H9 (cell line): Measurements from ENCODE around the gene USP46. TPM values are rescaled to one million over a fixed set of nuclear protein-coding genes. Genes with fewer than 3 reads are reported as not detected.

Experiments
- DNase-seq: peaks from one replicate; pipeline ENCODE4 v3.0.0-alpha.2; 2017
- H2AFZ ChIP-seq: one replicate; pipeline ENCODE4 v1.6.1; 2013; ENCODE audit warnings: mild to moderate bottlenecking, low read length, control low read depth, moderate library complexity
- H2AK5ac ChIP-seq: 2 replicates; pipeline ENCODE4 v1.6.1; 2013; ENCODE audit warnings: low read length, control low read depth, mixed read lengths; ENCODE audit not compliant: insufficient read length
- H2BK120ac ChIP-seq: one replicate; pipeline ENCODE4 v1.6.1; 2013; ENCODE audit warnings: low read depth, mild to moderate bottlenecking, low read length, control low read depth, inconsistent platforms; ENCODE audit not compliant: poor library complexity, severe bottlenecking
- H2BK12ac ChIP-seq: 2 replicates; pipeline ENCODE4 v1.6.1; 2013; ENCODE audit warnings: low read length, control low read depth, mixed read lengths, low read depth; ENCODE audit not compliant: insufficient read length
- H2BK15ac ChIP-seq: 2 replicates; pipeline ENCODE4 v1.6.1; 2013; ENCODE audit warnings: low read depth, low read length, control low read depth
- H2BK20ac ChIP-seq: one replicate; pipeline ENCODE4 v1.6.1; 2013; ENCODE audit warnings: low read depth, mild to moderate bottlenecking, low read length, control low read depth, inconsistent platforms; ENCODE audit not compliant: poor library complexity, severe bottlenecking
- H2BK5ac ChIP-seq: 2 replicates; pipeline ENCODE4 v1.6.1; 2013; ENCODE audit warnings: low read length, control low read depth, mixed read lengths; ENCODE audit not compliant: insufficient read length
- H3K14ac ChIP-seq: 2 replicates; pipeline ENCODE4 v1.6.1; 2013; ENCODE audit warnings: low read length, control low read depth; ENCODE audit not compliant: insufficient read depth
- H3K18ac ChIP-seq: 2 replicates; pipeline ENCODE4 v1.6.1; 2013; ENCODE audit warnings: low read depth, mild to moderate bottlenecking, mixed read lengths, low read length, control low read depth; ENCODE audit not compliant: insufficient read length
- H3K23ac ChIP-seq: 2 replicates; pipeline ENCODE4 v1.6.1; 2013; ENCODE audit warnings: low read length, control low read depth, mixed read lengths, low read depth; ENCODE audit not compliant: insufficient read length
- H3K23me2 ChIP-seq: 2 replicates; pipeline ENCODE4 v1.6.1; 2013; ENCODE audit warnings: low read depth, mild to moderate bottlenecking, mixed read lengths, low read length, control low read depth; ENCODE audit not compliant: insufficient read length, poor library complexity, severe bottlenecking
- H3K27ac ChIP-seq: 2 replicates; pipeline ENCODE4 v1.5.1; 2013; ENCODE audit warnings: low read length, control low read depth, mixed read lengths, low read depth; ENCODE audit not compliant: insufficient read length
- H3K27me3 ChIP-seq: 2 replicates; pipeline ENCODE4 v1.6.1; 2013; ENCODE audit warnings: low read length, control low read depth, inconsistent platforms; ENCODE audit not compliant: insufficient read depth
- H3K4ac ChIP-seq: 2 replicates; pipeline ENCODE4 v1.6.1; 2013; ENCODE audit warnings: low read depth, mild to moderate bottlenecking, control low read depth, inconsistent platforms, low read length, moderate library complexity
- H3K4me1 ChIP-seq: 2 replicates; pipeline ENCODE4 v1.6.1; 2013; ENCODE audit warnings: low read length, control low read depth, inconsistent platforms; ENCODE audit not compliant: insufficient read depth
- H3K4me2 ChIP-seq: 2 replicates; pipeline ENCODE4 v1.6.1; 2013; ENCODE audit warnings: low read length, control low read depth, mixed read lengths; ENCODE audit not compliant: insufficient read length, insufficient read depth
- H3K56ac ChIP-seq: 2 replicates; pipeline ENCODE4 v1.6.1; 2013; ENCODE audit warnings: low read depth, mild to moderate bottlenecking, mixed read lengths, low read length, control low read depth; ENCODE audit not compliant: insufficient read length
- H3K79me1 ChIP-seq: 2 replicates; pipeline ENCODE4 v1.6.1; 2013; ENCODE audit warnings: low read depth, mild to moderate bottlenecking, moderate library complexity, low read length, control low read depth, inconsistent platforms; ENCODE audit not compliant: insufficient read depth, poor library complexity, severe bottlenecking
- H3K79me2 ChIP-seq: 2 replicates; pipeline ENCODE4 v1.6.1; 2013; ENCODE audit warnings: low read length, control low read depth, inconsistent platforms; ENCODE audit not compliant: insufficient read depth
- H3K9ac ChIP-seq: 2 replicates; pipeline ENCODE4 v1.6.1; 2013; ENCODE audit warnings: low read length, control low read depth, mixed read lengths; ENCODE audit not compliant: insufficient read length; ENCODE audit errors: extremely low read depth
- H3K9me3 ChIP-seq: one replicate; pipeline ENCODE4 v1.6.1; 2013; ENCODE audit warnings: low read depth, low read length, inconsistent platforms; ENCODE audit not compliant: control insufficient read depth
- H3T11ph ChIP-seq: one replicate; pipeline ENCODE4 v1.6.1; 2013; ENCODE audit warnings: mild to moderate bottlenecking, low read length, control low read depth, inconsistent platforms
- H4K20me1 ChIP-seq: one replicate; pipeline ENCODE4 v1.6.1; 2013; ENCODE audit not compliant: control insufficient read depth, insufficient read length, insufficient read depth
- H4K5ac ChIP-seq: 2 replicates; pipeline ENCODE4 v1.6.1; 2013; ENCODE audit warnings: low read depth, mild to moderate bottlenecking, mixed read lengths, low read length, control low read depth; ENCODE audit not compliant: insufficient read length
- H4K8ac ChIP-seq: replicated peaks from 2 replicates; pipeline ENCODE4 v1.6.1; 2013; ENCODE audit warnings: low read length, control low read depth, mixed read lengths, low read depth; ENCODE audit not compliant: insufficient read length
- H4K91ac ChIP-seq: 2 replicates; pipeline ENCODE4 v1.6.1; 2013; ENCODE audit warnings: low read depth, mild to moderate bottlenecking, moderate library complexity, mixed read lengths, low read length, control low read depth; ENCODE audit not compliant: insufficient read length
- H3K27ac Mint-ChIP-seq, 3 experiments: 2 replicates in 2 of 3; 3 replicates in 1 of 3; pipeline ENCODE4 v1.8.0; 2020 to 2021; ENCODE audit warnings: mixed read lengths in 3 of 3, mild to moderate bottlenecking in 1 of 3, moderate library complexity in 1 of 3
- H3K27me3 Mint-ChIP-seq: 2 replicates; pipeline ENCODE4 v1.8.0; 2021; ENCODE audit warnings: low read depth, mild to moderate bottlenecking, moderate library complexity, mixed read lengths
- H3K36me3 Mint-ChIP-seq, 3 experiments: 2 replicates in 2 of 3; 3 replicates in 1 of 3; pipeline ENCODE4 v1.8.0; 2020 to 2021; ENCODE audit warnings: low read depth in 3 of 3, mixed read lengths in 3 of 3; ENCODE audit not compliant: insufficient read depth in 1 of 3
- H3K4me1 Mint-ChIP-seq, 2 experiments: 2 replicates each; pipeline ENCODE4 v1.8.0; 2020; ENCODE audit warnings: mixed read lengths in 2 of 2
- H3K4me3 Mint-ChIP-seq, 2 experiments: 2 replicates in 1 of 2; 3 replicates in 1 of 2; pipeline ENCODE4 v1.8.0; 2020 to 2021; ENCODE audit warnings: mild to moderate bottlenecking in 2 of 2, mixed read lengths in 2 of 2, moderate library complexity in 1 of 2
- H3K9me3 Mint-ChIP-seq, 2 experiments: 2 replicates in 1 of 2; 3 replicates in 1 of 2; pipeline ENCODE4 v1.8.0; 2020; ENCODE audit warnings: mild to moderate bottlenecking in 2 of 2, mixed read lengths in 2 of 2, moderate library complexity in 1 of 2
- CTCF ChIP-seq: fragments of 200-600 bp; sonication (generic); conservative IDR thresholded peaks from 3 replicates; pipeline ENCODE4 v1.8.0; 2021; ENCODE audit warnings: antibody characterized with exemption, mild to moderate bottlenecking
- WGBS: extraction: QIAGEN DNeasy Blood & Tissue Kit; methylation state at CpG from one replicate; pipeline ENCODE4 v1.1.7; 2013; ENCODE audit warnings: missing lambda C conversion rate, low lambda C conversion rate, mixed read lengths; ENCODE audit not compliant: insufficient read length; ENCODE audit errors: extremely low coverage; 5-methylcytosine and 5-hydroxymethylcytosine counted together
- total RNA-seq: library from RNA; stranded (reverse); gene quantifications from 2 replicates; pipeline ENCODE4 v1.2.1, GENCODE V29; 2021

The USP46 gene
- total RNA-seq, 1 experiment from 2014 or later: 59.8 TPM

- peaks cover 0 to 9% (median 0%) of the 10 kb centered on the region in 3 experiments; a peak in 2 of 7 replicates for H3K36me3 Mint-ChIP-seq
These were observed 85.5 kb downstream of the USP46 start for GRCh38 chr4:52573551-52573950.

More at GRCh38 chr4:52573551-52573950, 85.5 kb downstream of the USP46 start:
- no peak overlapping the region for H2BK15ac ChIP-seq
- H2AK5ac ChIP-seq: no peak overlapping the region
- DNase-seq: no peak
- no peak overlapping the region for H3K23ac ChIP-seq
- H4K20me1 ChIP-seq: no peaks in the 10 kb centered on the region
- H3K4ac ChIP-seq: no peak overlapping the region
- no peak overlapping the region for H3K27ac ChIP-seq
- Mint-ChIP-seq H3K4me3 (no peak overlapping the region), H3K27me3 (no peaks in the 10 kb centered on the region; the same call in 1 of the 2 replicates), H3K27ac (peak overlapping the region in 1 of 3 experiments; percentile 40; a peak in 1 of 7 replicates), H3K4me1 (peaks cover 29 to 30% of the 10 kb centered on the region in 2 experiments), H3K9me3 (no peaks in the 10 kb centered on the region)
- WGBS: no CpG with 5 or more reads among the region's 1 CpG
- H3K27me3 ChIP-seq: no peaks in the 10 kb centered on the region
- no peak overlapping the region for H3T11ph ChIP-seq
- H3K23me2 ChIP-seq: no peaks in the 10 kb centered on the region
- no peak overlapping the region for H3K56ac ChIP-seq
- no peak overlapping the region for H2BK120ac ChIP-seq
- H2BK5ac ChIP-seq: no peak overlapping the region
- H3K9ac ChIP-seq: no peak overlapping the region
- 0 out of 2 replicates have a peak, but pooled peaks cover 2% of the 10 kb centered on the region for H3K4me1 ChIP-seq
- H3K9me3 ChIP-seq: no peaks in the 10 kb centered on the region
- no peak overlapping the region for H3K14ac ChIP-seq
- H3K18ac ChIP-seq: no peak overlapping the region
- no peak overlapping the region for H4K8ac ChIP-seq
- no peak for TF ChIP-seq CTCF
- no peaks in the 10 kb centered on the region for H3K79me2 ChIP-seq
- no peak overlapping the region for H4K91ac ChIP-seq
- no peak overlapping the region for H4K5ac ChIP-seq
- no peak overlapping the region for H2BK12ac ChIP-seq
- no peak overlapping the region for H2BK20ac ChIP-seq
- no peaks in the 10 kb centered on the region for H3K79me1 ChIP-seq
- H2AFZ ChIP-seq: no peak overlapping the region
- no peak overlapping the region for H3K4me2 ChIP-seq
